Bladder microvascular endothelial cell (primary cell): ENCODE measurements around the gene CCDC91. TPM values are rescaled to one million over a fixed set of nuclear protein-coding genes. Genes with fewer than 3 reads are reported as not detected.

Experiments
- total RNA-seq: library from RNA; depleted of rRNA; stranded (reverse); fragments of >200 nt; gene quantifications from 2 replicates; pipeline ENCODE4 v1.2.3, GENCODE V29; 2014

The CCDC91 gene, protein sequence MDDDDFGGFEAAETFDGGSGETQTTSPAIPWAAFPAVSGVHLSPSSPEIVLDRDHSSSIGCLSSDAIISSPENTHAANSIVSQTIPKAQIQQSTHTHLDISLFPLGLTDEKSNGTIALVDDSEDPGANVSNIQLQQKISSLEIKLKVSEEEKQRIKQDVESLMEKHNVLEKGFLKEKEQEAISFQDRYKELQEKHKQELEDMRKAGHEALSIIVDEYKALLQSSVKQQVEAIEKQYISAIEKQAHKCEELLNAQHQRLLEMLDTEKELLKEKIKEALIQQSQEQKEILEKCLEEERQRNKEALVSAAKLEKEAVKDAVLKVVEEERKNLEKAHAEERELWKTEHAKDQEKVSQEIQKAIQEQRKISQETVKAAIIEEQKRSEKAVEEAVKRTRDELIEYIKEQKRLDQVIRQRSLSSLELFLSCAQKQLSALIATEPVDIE
- 5.7 and 9.1 TPM in 2 replicates for total RNA-seq

GRCh38 chr12:28190321-28191050, at the start of gene CCDC91:
CCDC91 (plus strand) TSS chr12:28190456; CDS start chr12:28257216, 66,760 bp downstream.

Other genes with a start within 250 kb of the CCDC91 start
- gene PTHLH, start 217.7 kb upstream of the CCDC91 start, total RNA-seq, result 0.25 TPM in 1 of 2 replicates, not detected in the other